ENCODE results near the gene SDC3. TPM values are rescaled to one million over a fixed set of nuclear protein-coding genes. Genes with fewer than 3 reads are reported as not detected.

The SDC3 gene
- total RNA-seq, 2 donors from 2014 or later: 94.1 to 143 TPM

GRCh38 chr1:30899577-30900389 is 8.8 kb downstream of the SDC3 start:
- Mint-ChIP-seq H3K9me3 (no peaks in the 10 kb centered on the region), H3K27me3 (ENCODE audit: insufficient read depth) (no peaks in the 10 kb centered on the region), H3K4me1 (peaks cover 37% of the 10 kb centered on the region), H3K4me3 (no peak overlapping the region), H3K36me3 (ENCODE audit: low read depth) (peaks cover 3% of the 10 kb centered on the region), H3K27ac (no peak overlapping the region)
- no peak overlapping the region for H3K9ac ChIP-seq (ENCODE audit: extremely low read depth, low read length, poor library complexity, severe bottlenecking)
- H3K36me3 ChIP-seq (ENCODE audit: control insufficient read depth, insufficient read depth, low read length): no peaks in the 10 kb centered on the region
- 80 to 86% methylated on average over 9 to 13 of the region's 13 CpGs for WGBS, 2 experiments (ENCODE audit: insufficient coverage in 1 of 2, insufficient read length in 1 of 2)
- no peaks in the 10 kb centered on the region for H3K27me3 ChIP-seq (ENCODE audit: control insufficient read depth, insufficient read depth, low read length, poor library complexity, severe bottlenecking)
- DNase-seq: no peak
- no peaks in the 10 kb centered on the region for H3K9me3 ChIP-seq (ENCODE audit: control insufficient read depth, low read length)
- H3K4me3 ChIP-seq (ENCODE audit: low read length): no peak overlapping the region
- peaks cover 7% of the 10 kb centered on the region for H3K4me1 ChIP-seq (ENCODE audit: control insufficient read depth, insufficient read depth, low read length)
- no peak overlapping the region for H3K27ac ChIP-seq (ENCODE audit: low read depth, low read length)
- TF ChIP-seq, protein P1, sequence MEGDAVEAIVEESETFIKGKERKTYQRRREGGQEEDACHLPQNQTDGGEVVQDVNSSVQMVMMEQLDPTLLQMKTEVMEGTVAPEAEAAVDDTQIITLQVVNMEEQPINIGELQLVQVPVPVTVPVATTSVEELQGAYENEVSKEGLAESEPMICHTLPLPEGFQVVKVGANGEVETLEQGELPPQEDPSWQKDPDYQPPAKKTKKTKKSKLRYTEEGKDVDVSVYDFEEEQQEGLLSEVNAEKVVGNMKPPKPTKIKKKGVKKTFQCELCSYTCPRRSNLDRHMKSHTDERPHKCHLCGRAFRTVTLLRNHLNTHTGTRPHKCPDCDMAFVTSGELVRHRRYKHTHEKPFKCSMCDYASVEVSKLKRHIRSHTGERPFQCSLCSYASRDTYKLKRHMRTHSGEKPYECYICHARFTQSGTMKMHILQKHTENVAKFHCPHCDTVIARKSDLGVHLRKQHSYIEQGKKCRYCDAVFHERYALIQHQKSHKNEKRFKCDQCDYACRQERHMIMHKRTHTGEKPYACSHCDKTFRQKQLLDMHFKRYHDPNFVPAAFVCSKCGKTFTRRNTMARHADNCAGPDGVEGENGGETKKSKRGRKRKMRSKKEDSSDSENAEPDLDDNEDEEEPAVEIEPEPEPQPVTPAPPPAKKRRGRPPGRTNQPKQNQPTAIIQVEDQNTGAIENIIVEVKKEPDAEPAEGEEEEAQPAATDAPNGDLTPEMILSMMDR (conservative IDR thresholded peaks at IDR 0.05): no peak

GRCh38 chr1:30898031-30898815 is 10.3 kb downstream of the SDC3 start:
- Mint-ChIP-seq H3K4me1 (peaks cover 37% of the 10 kb centered on the region), H3K36me3 (ENCODE audit: low read depth) (peaks cover 3% of the 10 kb centered on the region), H3K4me3 (no peak overlapping the region), H3K9me3 (no peaks in the 10 kb centered on the region), H3K27me3 (ENCODE audit: insufficient read depth) (no peaks in the 10 kb centered on the region), H3K27ac (no peak overlapping the region)
- Histone ChIP-seq H3K9me3 (ENCODE audit: control insufficient read depth, low read length) (no peaks in the 10 kb centered on the region), H3K4me3 (ENCODE audit: low read length) (no peak overlapping the region), H3K27ac (ENCODE audit: low read depth, low read length) (no peak overlapping the region), H3K4me1 (ENCODE audit: control insufficient read depth, insufficient read depth, low read length) (peaks cover 7% of the 10 kb centered on the region), H3K36me3 (ENCODE audit: control insufficient read depth, insufficient read depth, low read length) (no peaks in the 10 kb centered on the region), H3K27me3 (ENCODE audit: control insufficient read depth, insufficient read depth, low read length, poor library complexity, severe bottlenecking) (no peaks in the 10 kb centered on the region), H3K9ac (ENCODE audit: extremely low read depth, low read length, poor library complexity, severe bottlenecking) (no peak overlapping the region)
- 93 to 95% methylated on average over 7 to 10 of the region's 10 CpGs for WGBS, 2 experiments (ENCODE audit: insufficient coverage in 1 of 2, insufficient read length in 1 of 2)
- TF ChIP-seq, protein P1 (conservative IDR thresholded peaks at IDR 0.05): no peak
- no peak for DNase-seq

- H3K27me3 Mint-ChIP-seq (ENCODE audit: insufficient read depth): no peaks in the 10 kb centered on the region
- no peak overlapping the region for H3K27ac Mint-ChIP-seq
- H3K9me3 ChIP-seq (ENCODE audit: control insufficient read depth, low read length): no peaks in the 10 kb centered on the region
- TF ChIP-seq, protein P1 (conservative IDR thresholded peaks at IDR 0.05): no peak
- H3K4me3 ChIP-seq (ENCODE audit: low read length): no peak overlapping the region
- 93% methylated on average over 2 of the region's 2 CpGs; no CpG with 5 or more reads in 1 of the 2 experiments for WGBS, 2 experiments (ENCODE audit: insufficient coverage in 1 of 2, insufficient read length in 1 of 2)
- no peak overlapping the region for H3K4me3 Mint-ChIP-seq
- H3K27me3 ChIP-seq (ENCODE audit: control insufficient read depth, insufficient read depth, low read length, poor library complexity, severe bottlenecking): no peaks in the 10 kb centered on the region
- H3K27ac ChIP-seq (ENCODE audit: low read depth, low read length): no peak overlapping the region
- peaks cover 3% of the 10 kb centered on the region for H3K36me3 Mint-ChIP-seq (ENCODE audit: low read depth)
- no peak overlapping the region for H3K9ac ChIP-seq (ENCODE audit: extremely low read depth, low read length, poor library complexity, severe bottlenecking)
- H3K36me3 ChIP-seq (ENCODE audit: control insufficient read depth, insufficient read depth, low read length): no peaks in the 10 kb centered on the region
- H3K9me3 Mint-ChIP-seq: no peaks in the 10 kb centered on the region
- H3K4me1 Mint-ChIP-seq: peaks cover 38% of the 10 kb centered on the region
- peaks cover 3% of the 10 kb centered on the region for H3K4me1 ChIP-seq (ENCODE audit: control insufficient read depth, insufficient read depth, low read length)
- DNase-seq: no peak
Measured at GRCh38 chr1:30896905-30897304, 11.7 kb downstream of the SDC3 start.

Measured in endodermal cell (in vitro differentiated cells).